ENCODE data around the gene THPO. TPM values are rescaled to one million over a fixed set of nuclear protein-coding genes. Genes with fewer than 3 reads are reported as not detected.
A peak's percentile ranks its signal among the peaks of the same experiment; 100 is the strongest.

Gene THPO
- total RNA-seq, 4 donors from 2014 or later = 0.13 TPM; not detected in 3

GRCh38 chr3:184366619-184367289 lies 11.3 kb downstream of the THPO start:
- 85 to 91% methylated on average over 5 of the region's 5 CpGs for WGBS, 2 donors
- H3K4me3 ChIP-seq (replicated peaks in 1 of 3) = no peak overlapping the region
- intact Hi-C loops (cut with DNase I) = no loop called here

GRCh38 chr3:184362668-184363546 lies 15.1 kb downstream of the THPO start:
- peak overlapping the region; percentile 96 to 100 (median 98) for H3K27ac ChIP-seq
- peak; percentile 97 to 98 for DNase-seq
- H3K4me1 ChIP-seq = peaks cover 21 to 26% of the 10 kb centered on the region in 2 donors
- peaks cover 3 to 4% of the 10 kb centered on the region in 2 donors for H3K36me3 ChIP-seq
- no peaks in the 10 kb centered on the region for H3K9me3 ChIP-seq
- intact Hi-C loops (cut with DNase I) = no loop called here
- H3K27me3 ChIP-seq = no peaks in the 10 kb centered on the region
- 0 to 1% methylated on average over 36 to 55 of the region's 68 CpGs for WGBS, 2 donors
- H3K4me3 ChIP-seq (replicated peaks in 1 of 3) = peak overlapping the region; percentile 56 to 85 (median 76)
- TF ChIP-seq POLR2A (IDR thresholded peaks at IDR 0.05) (peak; percentile 23 to 89), CTCF (IDR thresholded peaks at IDR 0.05) (peak in 4 of 6 experiments; percentile 40 to 51 (median 42))

More at GRCh38 chr3:184366619-184367289, 11.3 kb downstream of the THPO start:
- H3K36me3 ChIP-seq = peaks cover 3 to 11% of the 10 kb centered on the region in 2 donors
- no peak for TF ChIP-seq CTCF (IDR thresholded peaks at IDR 0.05)
- TF ChIP-seq POLR2A (IDR thresholded peaks at IDR 0.05) = no peak
- H3K4me1 ChIP-seq = peaks cover 28 to 30% of the 10 kb centered on the region in 2 donors
- DNase-seq = no peak
- H3K9me3 ChIP-seq = no peaks in the 10 kb centered on the region
- no peaks in the 10 kb centered on the region for H3K27me3 ChIP-seq
- no peak overlapping the region for H3K27ac ChIP-seq

GRCh38 chr3:184361932-184362667 lies 15.9 kb downstream of the THPO start:
- Histone ChIP-seq H3K9me3 (no peaks in the 10 kb centered on the region), H3K27ac (peak overlapping the region; percentile 96 to 100 (median 98)), H3K4me1 (peaks cover 21 to 26% of the 10 kb centered on the region in 2 donors), H3K4me3 (replicated peaks in 1 of 3) (peak overlapping the region; percentile 56 to 85 (median 76)), H3K36me3 (peaks cover 3 to 4% of the 10 kb centered on the region in 2 donors), H3K27me3 (no peaks in the 10 kb centered on the region)
- intact Hi-C loops (cut with DNase I) = no loop called here
- DNase-seq = peak; percentile 75 to 84
- TF ChIP-seq CTCF (IDR thresholded peaks at IDR 0.05) = no peak
- TF ChIP-seq POLR2A (IDR thresholded peaks at IDR 0.05) = peak in 1 of 2 donors; percentile 45
- 1% methylated on average over 24 to 29 of the region's 38 CpGs for WGBS, 2 donors

- Histone ChIP-seq H3K4me3 (replicated peaks in 1 of 3) (peak within 1 kb of the TSS; percentile 56 to 85 (median 76)), H3K27me3 (no peaks in the 10 kb centered on the region), H3K36me3 (peaks cover 0 to 3% of the 10 kb centered on the region in 2 donors), H3K4me1 (peaks cover 21 to 26% of the 10 kb centered on the region in 2 donors), H3K9me3 (no peaks in the 10 kb centered on the region), H3K27ac (peak within 1 kb of the TSS; percentile 96 to 100 (median 98))
- WGBS, 2 donors = 1% methylated on average over 21 of the region's 56 CpGs; no CpG with 5 or more reads in 1 of the 2 donors
- intact Hi-C loops (cut with DNase I) = no loop called here
- DNase-seq = peak; percentile 65 to 68
- TF ChIP-seq POLR2A (IDR thresholded peaks at IDR 0.05) = peak; percentile 74 to 85
- TF ChIP-seq CTCF (IDR thresholded peaks at IDR 0.05) = no peak
Measured at GRCh38 chr3:184361532-184361931, 16.5 kb downstream of the THPO start, which contains the start of the genes CLCN2 and POLR2H. Gene CLCN2 (minus strand): TSS chr3:184361605. CDS start chr3:184361479, 126 bp downstream. Gene POLR2H (plus strand): TSS chr3:184361710. CDS start chr3:184363493, 1,783 bp downstream.

Measured in thyroid gland (tissue), 4 donors.